Tibial nerve (tissue), 4 donors: ENCODE data around the gene MAP2K2.
"Not testable (repeated sequence)": the region's sequence is repeated elsewhere in the genome, so short reads cannot be mapped to it uniquely, and the experiment has no call there.

Experiments
- EP300 ChIP-seq, 2 donors: sonication (generic); formaldehyde crosslinking; IDR thresholded peaks; one replicate each; pipeline ENCODE4 v1.6.1; 2017; ENCODE audit warnings: antibody characterized with exemption in 2 of 2, mild to moderate bottlenecking in 1 of 2
- POLR2A ChIP-seq, 2 donors: fragments of 450-650 bp; IDR thresholded peaks; one replicate each; pipeline ENCODE4 v1.6.1; 2017; ENCODE audit warnings: antibody characterized with exemption in 2 of 2, mild to moderate bottlenecking in 2 of 2, moderate library complexity in 2 of 2
- TF ChIP-seq, protein P1 (sequence below), 5 experiments: fragments of 200-600 bp in 3 of 5; fragments of 450-650 bp in 2 of 5; sonication (generic) in 3 of 5; IDR thresholded peaks; one replicate each; pipeline ENCODE4 v1.5.1; 2016 to 2019; ENCODE audit warnings: antibody characterized with exemption in 5 of 5, mild to moderate bottlenecking in 3 of 5, moderate library complexity in 2 of 5

DNA sequence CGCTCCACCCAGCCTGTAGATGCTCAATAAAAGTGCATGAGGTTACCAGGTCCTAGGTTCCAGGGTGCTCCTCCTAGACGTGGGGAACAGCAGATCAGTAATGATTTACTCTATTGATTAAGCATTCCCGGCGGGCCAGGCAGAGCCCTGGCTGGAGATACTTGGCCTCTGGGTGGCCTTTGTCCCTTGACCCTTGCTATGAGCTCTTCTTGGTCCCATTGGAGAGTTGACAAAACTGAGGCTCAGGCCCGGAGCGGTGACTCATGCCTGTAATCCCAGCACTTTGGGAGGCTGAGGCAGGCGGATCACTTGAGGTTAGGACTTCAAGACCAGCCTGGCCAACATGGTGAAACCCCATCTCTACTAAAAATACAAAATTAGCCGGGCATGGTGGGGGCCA, 34.0 kb upstream of the MAP2K2 start:
- not testable (repeated sequence) for TF ChIP-seq EP300, POLR2A (IDR thresholded peaks at IDR 0.05)
- TF ChIP-seq, protein P1, sequence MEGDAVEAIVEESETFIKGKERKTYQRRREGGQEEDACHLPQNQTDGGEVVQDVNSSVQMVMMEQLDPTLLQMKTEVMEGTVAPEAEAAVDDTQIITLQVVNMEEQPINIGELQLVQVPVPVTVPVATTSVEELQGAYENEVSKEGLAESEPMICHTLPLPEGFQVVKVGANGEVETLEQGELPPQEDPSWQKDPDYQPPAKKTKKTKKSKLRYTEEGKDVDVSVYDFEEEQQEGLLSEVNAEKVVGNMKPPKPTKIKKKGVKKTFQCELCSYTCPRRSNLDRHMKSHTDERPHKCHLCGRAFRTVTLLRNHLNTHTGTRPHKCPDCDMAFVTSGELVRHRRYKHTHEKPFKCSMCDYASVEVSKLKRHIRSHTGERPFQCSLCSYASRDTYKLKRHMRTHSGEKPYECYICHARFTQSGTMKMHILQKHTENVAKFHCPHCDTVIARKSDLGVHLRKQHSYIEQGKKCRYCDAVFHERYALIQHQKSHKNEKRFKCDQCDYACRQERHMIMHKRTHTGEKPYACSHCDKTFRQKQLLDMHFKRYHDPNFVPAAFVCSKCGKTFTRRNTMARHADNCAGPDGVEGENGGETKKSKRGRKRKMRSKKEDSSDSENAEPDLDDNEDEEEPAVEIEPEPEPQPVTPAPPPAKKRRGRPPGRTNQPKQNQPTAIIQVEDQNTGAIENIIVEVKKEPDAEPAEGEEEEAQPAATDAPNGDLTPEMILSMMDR (IDR thresholded peaks at IDR 0.05): not testable (repeated sequence)
